HCT116 (cell line): ENCODE measurements around the gene FNIP2.

Source experiments
- CTCF ChIP-seq, 3 experiments: fragments of 200-600 bp in 1 of 3; sonication (generic) in 1 of 3; IDR thresholded peaks in 2 of 3; conservative IDR thresholded peaks in 1 of 3; 2 replicates each; pipeline ENCODE4 v1.5.1; 2012 to 2017; ENCODE audit warnings: low read depth in 2 of 3, low read length in 2 of 3, antibody characterized with exemption in 1 of 3, borderline replicate concordance in 1 of 3, control low read depth in 1 of 3, mild to moderate bottlenecking in 1 of 3, mixed read lengths in 1 of 3, mixed run types in 1 of 3, moderate library complexity in 1 of 3; ENCODE audit not compliant: insufficient read depth in 1 of 3
- POLR2A ChIP-seq: IDR thresholded peaks from 2 replicates; pipeline ENCODE4 v1.7.0; 2011; ENCODE audit warnings: borderline replicate concordance; ENCODE audit not compliant: insufficient read depth, insufficient read length; ENCODE audit errors: extremely low read depth
- POLR2AphosphoS5 ChIP-seq: IDR thresholded peaks from 2 replicates; pipeline ENCODE4 v1.6.1; 2011; ENCODE audit warnings: mild to moderate bottlenecking, low read depth, low read length, moderate library complexity

GRCh38 chr4:158835226-158836001 lies 66.6 kb downstream of the FNIP2 start:
- TF ChIP-seq POLR2A (no peak), POLR2AphosphoS5 (no peak), CTCF (IDR thresholded peaks at IDR 0.05 in 2 of 3, conservative IDR thresholded peaks at IDR 0.05 in 1 of 3; ENCODE audit: borderline replicate concordance in 1 of 3, insufficient read depth in 1 of 3, low read depth in 2 of 3, low read length in 2 of 3) (no peak)
